Islet of Langerhans (tissue), 1 donor: ENCODE measurements around the gene BBS7.
A peak's percentile ranks its signal among the peaks of the same experiment; 100 is the strongest.

Experiments used
- FAIRE-seq: peaks from one replicate; lab custom pipeline; 2011; peaks lifted over from hg19 to GRCh38; lab: Jason Lieb, UNC

BBS7 gene

GRCh38 chr4:121827853-121828252, 42.4 kb downstream of the BBS7 start:
- FAIRE-seq: no peak

- no peak for FAIRE-seq
These were observed 45.3 kb downstream of the BBS7 start for GRCh38 chr4:121824950-121825349.

- FAIRE-seq: peak; percentile 71
These were observed 46.1 kb downstream of the BBS7 start for GRCh38 chr4:121824171-121824527.

- FAIRE-seq: peak; percentile 96
These were observed 46.6 kb downstream of the BBS7 start, which contains the start of gene CCNA2 for GRCh38 chr4:121823505-121824170. Gene CCNA2 (minus strand): TSS chr4:121823883. CDS start chr4:121823628, 255 bp downstream.

- no peak for FAIRE-seq
These were observed 47.3 kb downstream of the BBS7 start for GRCh38 chr4:121822796-121823504.

- no peak for FAIRE-seq
These were observed 48.2 kb downstream of the BBS7 start for GRCh38 chr4:121822047-121822446.

GRCh38 chr4:121819216-121819965, 50.9 kb downstream of the BBS7 start:
- FAIRE-seq: no peak

- no peak for FAIRE-seq
These were observed 52.1 kb downstream of the BBS7 start for GRCh38 chr4:121818215-121818614.

- FAIRE-seq: no peak
These were observed 52.6 kb downstream of the BBS7 start for GRCh38 chr4:121817701-121818100.

GRCh38 chr4:121817006-121817405, 53.3 kb downstream of the BBS7 start:
- FAIRE-seq: no peak

- no peak for FAIRE-seq
These were observed 55.5 kb downstream of the BBS7 start for GRCh38 chr4:121814756-121815155.

- FAIRE-seq: no peak
These were observed 59.2 kb downstream of the BBS7 start for GRCh38 chr4:121811122-121811521.

GRCh38 chr4:121806411-121806810, 63.9 kb downstream of the BBS7 start:
- FAIRE-seq: no peak

- no peak for FAIRE-seq
These were observed 68.6 kb downstream of the BBS7 start for GRCh38 chr4:121801715-121802075.

- FAIRE-seq: peak; percentile 77
These were observed 69.1 kb downstream of the BBS7 start, which contains the start of gene EXOSC9 for GRCh38 chr4:121800961-121801714. Gene EXOSC9 (plus strand): TSS chr4:121801323. CDS start chr4:121801425, 102 bp downstream.

- no peak for FAIRE-seq
These were observed 69.7 kb downstream of the BBS7 start for GRCh38 chr4:121800638-121800960.

GRCh38 chr4:121799867-121800501, 70.3 kb downstream of the BBS7 start:
- no peak for FAIRE-seq

GRCh38 chr4:121799208-121799823, 71.0 kb downstream of the BBS7 start:
- FAIRE-seq: no peak

- FAIRE-seq: no peak
These were observed 74.0 kb downstream of the BBS7 start for GRCh38 chr4:121796283-121796682.

- FAIRE-seq: no peak
These were observed 75.6 kb downstream of the BBS7 start for GRCh38 chr4:121794505-121795188.

- no peak for FAIRE-seq
These were observed 77.3 kb downstream of the BBS7 start for GRCh38 chr4:121792966-121793365.
